GM06990 (cell line): ENCODE data around the gene CDH4.

Experiments
- DNase-seq: peaks from one replicate; pipeline ENCODE4 v3.0.0-alpha.2; 2011; ENCODE audit not compliant: insufficient read length; ENCODE audit errors: extremely low read depth
- H3K27me3 ChIP-seq: replicated peaks from 2 replicates; pipeline ENCODE4 v1.6.0; 2011; ENCODE audit warnings: low read length; ENCODE audit not compliant: control insufficient read depth, insufficient read depth
- H3K36me3 ChIP-seq: 2 replicates; pipeline ENCODE4 v1.5.1; 2011; ENCODE audit warnings: low read length; ENCODE audit not compliant: control insufficient read depth, insufficient read depth
- H3K4me3 ChIP-seq: replicated peaks from 2 replicates; pipeline ENCODE4 v1.5.1; 2011; ENCODE audit warnings: low read depth, mild to moderate bottlenecking, control low read depth, low read length
- CTCF ChIP-seq: IDR thresholded peaks from 2 replicates; pipeline ENCODE4 v1.5.1; 2011; ENCODE audit warnings: low read length, control low read depth, mild to moderate bottlenecking, inconsistent platforms; ENCODE audit not compliant: insufficient read depth, poor library complexity, severe bottlenecking

The CDH4 gene

GRCh38 chr20:61733891-61734732 is 482.1 kb downstream of the CDH4 start:
- Histone ChIP-seq H3K27me3 (no peaks in the 10 kb centered on the region), H3K4me3 (no peak overlapping the region), H3K36me3 (no peaks in the 10 kb centered on the region)
- DNase-seq, result no peak
- TF ChIP-seq CTCF, result no peak

- no peak for TF ChIP-seq CTCF
- DNase-seq, result no peak
- Histone ChIP-seq H3K27me3 (no peaks in the 10 kb centered on the region), H3K36me3 (no peaks in the 10 kb centered on the region), H3K4me3 (no peak overlapping the region)
These were observed 482.9 kb downstream of the CDH4 start for GRCh38 chr20:61734733-61735502.

GRCh38 chr20:61735503-61735785 is 483.4 kb downstream of the CDH4 start:
- Histone ChIP-seq H3K4me3 (no peak overlapping the region), H3K36me3 (no peaks in the 10 kb centered on the region), H3K27me3 (no peaks in the 10 kb centered on the region)
- TF ChIP-seq CTCF, result no peak
- no peak for DNase-seq

GRCh38 chr20:61736001-61736635 is 484.1 kb downstream of the CDH4 start:
- H3K27me3 ChIP-seq, result no peaks in the 10 kb centered on the region
- DNase-seq, result no peak
- H3K36me3 ChIP-seq, result no peaks in the 10 kb centered on the region
- no peak for TF ChIP-seq CTCF
- H3K4me3 ChIP-seq, result no peak overlapping the region

- Histone ChIP-seq H3K27me3 (no peaks in the 10 kb centered on the region), H3K36me3 (no peaks in the 10 kb centered on the region), H3K4me3 (no peak overlapping the region)
- TF ChIP-seq CTCF, result no peak
- no peak for DNase-seq
These were observed 484.8 kb downstream of the CDH4 start for GRCh38 chr20:61736751-61737310.
